ENCODE results near the gene PLAGL2. TPM values are rescaled to one million over a fixed set of nuclear protein-coding genes. Genes with fewer than 3 reads are reported as not detected.

The PLAGL2 gene
- total RNA-seq, 1 donor from 2014 or later: 16.5 TPM

DNA sequence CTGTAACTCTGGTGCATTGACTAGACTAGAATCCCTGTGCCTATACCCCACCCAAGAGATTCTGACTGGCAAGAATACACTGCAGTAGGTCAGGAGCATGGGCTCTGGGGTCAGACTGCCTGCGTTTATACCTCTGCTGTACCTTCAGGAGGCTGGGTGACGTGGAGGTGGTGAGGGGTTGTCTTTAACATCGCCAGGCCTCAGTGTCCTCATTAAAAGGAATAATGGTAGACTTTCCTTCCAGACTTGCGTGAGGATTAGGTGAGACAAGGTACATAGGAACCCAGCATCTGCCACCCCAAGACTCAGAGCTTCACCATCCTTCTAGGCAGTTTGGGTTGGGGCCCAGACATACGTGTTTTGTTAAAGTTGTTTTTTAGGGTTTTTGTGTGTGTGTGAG, 53.8 kb downstream of the PLAGL2 start:
- no peak overlapping the region for H3K4me2 ChIP-seq
- no peak overlapping the region for H3K27ac ChIP-seq
- H3K36me3 ChIP-seq: peaks cover 7% of the 10 kb centered on the region
- peaks cover 12% of the 10 kb centered on the region for H3F3A ChIP-seq (ENCODE audit: low read depth)
- no peak overlapping the region for H3K9ac ChIP-seq
- no peak overlapping the region for H2AFZ ChIP-seq (replicated peaks)
- H3K27me3 ChIP-seq: no peaks in the 10 kb centered on the region
- H3K79me2 ChIP-seq (ENCODE audit: low read depth): no peaks in the 10 kb centered on the region
- DNase-seq (ENCODE audit: low spot score): no peak
- Mint-ChIP-seq H3K27ac (no peak overlapping the region), H3K36me3 (peaks cover 28% of the 10 kb centered on the region), H3K4me1 (peaks cover 6% of the 10 kb centered on the region), H3K4me3 (no peak overlapping the region), H3K27me3 (ENCODE audit: insufficient read depth, low read depth) (peaks cover 8% of the 10 kb centered on the region), H3K9me3 (no peaks in the 10 kb centered on the region)
- H3K4me1 ChIP-seq: no peaks in the 10 kb centered on the region
- no peaks in the 10 kb centered on the region for H4K20me1 ChIP-seq (ENCODE audit: low read depth)
- TF ChIP-seq, protein P1, sequence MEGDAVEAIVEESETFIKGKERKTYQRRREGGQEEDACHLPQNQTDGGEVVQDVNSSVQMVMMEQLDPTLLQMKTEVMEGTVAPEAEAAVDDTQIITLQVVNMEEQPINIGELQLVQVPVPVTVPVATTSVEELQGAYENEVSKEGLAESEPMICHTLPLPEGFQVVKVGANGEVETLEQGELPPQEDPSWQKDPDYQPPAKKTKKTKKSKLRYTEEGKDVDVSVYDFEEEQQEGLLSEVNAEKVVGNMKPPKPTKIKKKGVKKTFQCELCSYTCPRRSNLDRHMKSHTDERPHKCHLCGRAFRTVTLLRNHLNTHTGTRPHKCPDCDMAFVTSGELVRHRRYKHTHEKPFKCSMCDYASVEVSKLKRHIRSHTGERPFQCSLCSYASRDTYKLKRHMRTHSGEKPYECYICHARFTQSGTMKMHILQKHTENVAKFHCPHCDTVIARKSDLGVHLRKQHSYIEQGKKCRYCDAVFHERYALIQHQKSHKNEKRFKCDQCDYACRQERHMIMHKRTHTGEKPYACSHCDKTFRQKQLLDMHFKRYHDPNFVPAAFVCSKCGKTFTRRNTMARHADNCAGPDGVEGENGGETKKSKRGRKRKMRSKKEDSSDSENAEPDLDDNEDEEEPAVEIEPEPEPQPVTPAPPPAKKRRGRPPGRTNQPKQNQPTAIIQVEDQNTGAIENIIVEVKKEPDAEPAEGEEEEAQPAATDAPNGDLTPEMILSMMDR (IDR thresholded peaks at IDR 0.05): no peak
- TF ChIP-seq EZH2 (IDR thresholded peaks at IDR 0.05) (no peak), EZH2phosphoT487 (IDR thresholded peaks at IDR 0.05) (no peak)
- H3K9me3 ChIP-seq (ENCODE audit: low read depth): no peaks in the 10 kb centered on the region
- no peak overlapping the region for H3K4me3 ChIP-seq

- Histone ChIP-seq H4K20me1 (ENCODE audit: low read depth) (no peaks in the 10 kb centered on the region), H3K4me2 (no peak overlapping the region), H3F3A (ENCODE audit: low read depth) (peaks cover 12% of the 10 kb centered on the region), H2AFZ (replicated peaks) (no peak overlapping the region), H3K9ac (no peak overlapping the region), H3K27ac (no peak overlapping the region), H3K4me3 (no peak overlapping the region), H3K9me3 (ENCODE audit: low read depth) (no peaks in the 10 kb centered on the region), H3K79me2 (ENCODE audit: low read depth) (no peaks in the 10 kb centered on the region), H3K36me3 (peaks cover 7% of the 10 kb centered on the region), H3K27me3 (no peaks in the 10 kb centered on the region), H3K4me1 (no peaks in the 10 kb centered on the region)
- H3K27ac Mint-ChIP-seq: no peak overlapping the region
- peaks cover 27% of the 10 kb centered on the region for H3K36me3 Mint-ChIP-seq
- peaks cover 6% of the 10 kb centered on the region for H3K27me3 Mint-ChIP-seq (ENCODE audit: insufficient read depth, low read depth)
- TF ChIP-seq EZH2 (IDR thresholded peaks at IDR 0.05) (no peak), EZH2phosphoT487 (IDR thresholded peaks at IDR 0.05) (no peak)
- TF ChIP-seq, protein P1 (IDR thresholded peaks at IDR 0.05): no peak
- no peaks in the 10 kb centered on the region for H3K9me3 Mint-ChIP-seq
- H3K4me3 Mint-ChIP-seq: no peak overlapping the region
- no peak for DNase-seq (ENCODE audit: low spot score)
- peaks cover 6% of the 10 kb centered on the region for H3K4me1 Mint-ChIP-seq
These were observed 54.3 kb downstream of the PLAGL2 start for GRCh38 chr20:32153156-32153665.

GRCh38 chr20:32152421-32153155, 55.0 kb downstream of the PLAGL2 start:
- H3K36me3 ChIP-seq: peaks cover 7% of the 10 kb centered on the region
- H3K9me3 ChIP-seq (ENCODE audit: low read depth): no peaks in the 10 kb centered on the region
- H3K4me3 ChIP-seq: no peak overlapping the region
- no peak overlapping the region for H3K4me2 ChIP-seq
- no peaks in the 10 kb centered on the region for H3K9me3 Mint-ChIP-seq
- H3K9ac ChIP-seq: no peak overlapping the region
- TF ChIP-seq EZH2phosphoT487 (IDR thresholded peaks at IDR 0.05): no peak
- TF ChIP-seq, protein P1 (IDR thresholded peaks at IDR 0.05): no peak
- TF ChIP-seq EZH2 (IDR thresholded peaks at IDR 0.05): no peak
- no peaks in the 10 kb centered on the region for H3K4me1 ChIP-seq
- no peak overlapping the region for H2AFZ ChIP-seq (replicated peaks)
- H3K4me1 Mint-ChIP-seq: peaks cover 6% of the 10 kb centered on the region
- no peak for DNase-seq (ENCODE audit: low spot score)
- H3K36me3 Mint-ChIP-seq: peaks cover 22% of the 10 kb centered on the region
- no peaks in the 10 kb centered on the region for H3K79me2 ChIP-seq (ENCODE audit: low read depth)
- peaks cover 6% of the 10 kb centered on the region for H3K27me3 Mint-ChIP-seq (ENCODE audit: insufficient read depth, low read depth)
- no peak overlapping the region for H3K4me3 Mint-ChIP-seq
- no peak overlapping the region for H3K27ac ChIP-seq
- no peaks in the 10 kb centered on the region for H3K27me3 ChIP-seq
- no peaks in the 10 kb centered on the region for H4K20me1 ChIP-seq (ENCODE audit: low read depth)
- peaks cover 12% of the 10 kb centered on the region for H3F3A ChIP-seq (ENCODE audit: low read depth)
- H3K27ac Mint-ChIP-seq: no peak overlapping the region
